CD4-positive, alpha-beta T cell treated with Interleukin-6 for 4 hours (primary cell): ENCODE results near the gene E2F8.

Experiments used
- DNase-seq: peaks from one replicate; pipeline ENCODE4 v3.0.0-alpha.2; 2020; ENCODE audit warnings: mixed read lengths

The E2F8 gene

GRCh38 chr11:19181531-19182261 is 59.0 kb downstream of the E2F8 start:
- DNase-seq: no peak

GRCh38 chr11:19176629-19177186 is 64.0 kb downstream of the E2F8 start:
- no peak for DNase-seq
